Activated T-helper 2 cell treated with anti-CD3 and anti-CD28 coated beads, Interferon-gamma antibody, Interleukin-2, Interleukin-4, amounts not matched to agents 10 μg/mL and 5 μg/mL and 100 μg/mL, durations not matched to agents 14 hours and 24 hours and 36 hours (primary cell): ENCODE results near the gene COL13A1. TPM values are rescaled to one million over a fixed set of nuclear protein-coding genes. Genes with fewer than 3 reads are reported as not detected.
A peak's percentile ranks its signal among the peaks of the same experiment; 100 is the strongest.

Experiments used
- DNase-seq: peaks from one replicate; pipeline ENCODE4 v3.0.0; 2021; ENCODE audit warnings: low spot score
- H3K27ac Mint-ChIP-seq: one replicate; pipeline ENCODE4 v1.8.0; 2021; ENCODE audit warnings: mixed read lengths
- H3K27me3 Mint-ChIP-seq: one replicate; pipeline ENCODE4 v1.8.0; 2021; ENCODE audit warnings: low read depth, mixed read lengths
- H3K36me3 Mint-ChIP-seq: one replicate; pipeline ENCODE4 v1.8.0; 2021; ENCODE audit warnings: low read depth, mixed read lengths
- H3K4me1 Mint-ChIP-seq: one replicate; pipeline ENCODE4 v1.8.0; 2021; ENCODE audit warnings: low read depth, mixed read lengths
- H3K4me3 Mint-ChIP-seq: one replicate; pipeline ENCODE4 v1.8.0; 2021; ENCODE audit warnings: low read depth, mild to moderate bottlenecking, moderate library complexity, mixed read lengths
- H3K9me3 Mint-ChIP-seq: one replicate; pipeline ENCODE4 v1.8.0; 2021; ENCODE audit warnings: mixed read lengths
- intact Hi-C: fragments of 100-400 bp; cut with micrococcal nuclease; formaldehyde crosslinking; loops from one replicate; pipeline ENCODE4 v1.15.1; 2023
- total RNA-seq: library from RNA; stranded (reverse); gene quantifications from 2 replicates; pipeline ENCODE4 v1.2.3, GENCODE V29; 2022

The COL13A1 gene
- total RNA-seq, 1 donor from 2014 or later: not detected

DNA sequence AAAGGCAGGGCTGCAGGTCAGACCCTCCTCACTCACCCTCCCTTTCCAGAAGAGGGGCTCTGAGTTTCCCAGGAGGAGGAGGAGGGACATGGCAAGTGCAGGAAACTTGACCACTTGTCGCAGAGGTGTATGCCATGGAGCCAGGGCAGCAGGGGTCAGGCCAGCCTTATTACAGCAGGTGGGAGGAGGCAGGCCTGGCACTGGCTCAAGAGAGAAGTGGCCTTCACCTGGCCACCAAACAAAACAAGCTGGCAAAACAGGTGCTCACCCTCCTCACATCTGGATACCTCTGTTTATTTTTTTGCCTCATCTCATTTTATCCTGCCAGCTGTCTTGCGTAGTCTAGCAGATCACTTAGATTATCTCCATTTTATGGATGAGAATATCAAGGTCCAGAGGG lies 12.5 kb downstream of the COL13A1 start:
- Mint-ChIP-seq H3K4me1 (peaks cover 22% of the 10 kb centered on the region), H3K36me3 (no peaks in the 10 kb centered on the region), H3K27ac (no peak overlapping the region), H3K27me3 (no peaks in the 10 kb centered on the region), H3K9me3 (peaks cover 10% of the 10 kb centered on the region), H3K4me3 (no peak overlapping the region)
- DNase-seq: no peak
- intact Hi-C loops: no loop called here

DNA sequence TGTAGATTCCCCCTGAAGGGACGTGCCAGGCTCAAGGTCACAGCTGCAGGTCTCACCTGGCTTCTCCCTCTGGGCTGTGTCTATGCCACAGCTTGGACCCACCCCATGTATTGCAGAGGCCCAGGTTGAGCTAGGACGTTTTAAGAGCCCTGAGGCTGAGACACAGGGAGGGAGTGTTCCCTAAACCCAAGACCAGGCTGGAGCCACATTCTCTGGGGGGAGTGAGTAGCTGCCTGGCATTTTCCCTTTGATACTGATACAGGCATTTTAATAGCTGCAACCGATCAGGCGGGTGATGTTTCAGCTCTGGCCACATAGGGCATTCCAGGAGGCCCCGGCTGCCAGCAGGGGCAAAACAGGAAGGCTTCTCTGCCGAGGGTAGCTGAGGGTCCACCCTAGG lies 13.4 kb downstream of the COL13A1 start:
- DNase-seq: no peak
- H3K9me3 Mint-ChIP-seq: peaks cover 15% of the 10 kb centered on the region
- intact Hi-C loops: no loop called here
- H3K4me1 Mint-ChIP-seq: peaks cover 27% of the 10 kb centered on the region
- H3K27me3 Mint-ChIP-seq: peaks cover 4% of the 10 kb centered on the region
- H3K27ac Mint-ChIP-seq: no peak overlapping the region
- no peaks in the 10 kb centered on the region for H3K36me3 Mint-ChIP-seq
- no peak overlapping the region for H3K4me3 Mint-ChIP-seq

GRCh38 chr10:69816521-69816920 lies 14.8 kb downstream of the COL13A1 start:
- DNase-seq: no peak

GRCh38 chr10:69817078-69817581 lies 15.4 kb downstream of the COL13A1 start:
- Mint-ChIP-seq H3K27ac (no peak overlapping the region), H3K36me3 (no peaks in the 10 kb centered on the region), H3K9me3 (peaks cover 16% of the 10 kb centered on the region), H3K4me1 (peaks cover 29% of the 10 kb centered on the region), H3K27me3 (peaks cover 4% of the 10 kb centered on the region), H3K4me3 (peak overlapping the region; percentile 4)
- no peak for DNase-seq
- intact Hi-C loops: no loop called here

More at GRCh38 chr10:69816521-69816920, 14.8 kb downstream of the COL13A1 start:
- Mint-ChIP-seq H3K27me3 (peaks cover 4% of the 10 kb centered on the region), H3K36me3 (no peaks in the 10 kb centered on the region), H3K27ac (no peak overlapping the region), H3K9me3 (peaks cover 16% of the 10 kb centered on the region), H3K4me3 (no peak overlapping the region), H3K4me1 (peaks cover 29% of the 10 kb centered on the region)
- intact Hi-C loops: no loop called here

DNA sequence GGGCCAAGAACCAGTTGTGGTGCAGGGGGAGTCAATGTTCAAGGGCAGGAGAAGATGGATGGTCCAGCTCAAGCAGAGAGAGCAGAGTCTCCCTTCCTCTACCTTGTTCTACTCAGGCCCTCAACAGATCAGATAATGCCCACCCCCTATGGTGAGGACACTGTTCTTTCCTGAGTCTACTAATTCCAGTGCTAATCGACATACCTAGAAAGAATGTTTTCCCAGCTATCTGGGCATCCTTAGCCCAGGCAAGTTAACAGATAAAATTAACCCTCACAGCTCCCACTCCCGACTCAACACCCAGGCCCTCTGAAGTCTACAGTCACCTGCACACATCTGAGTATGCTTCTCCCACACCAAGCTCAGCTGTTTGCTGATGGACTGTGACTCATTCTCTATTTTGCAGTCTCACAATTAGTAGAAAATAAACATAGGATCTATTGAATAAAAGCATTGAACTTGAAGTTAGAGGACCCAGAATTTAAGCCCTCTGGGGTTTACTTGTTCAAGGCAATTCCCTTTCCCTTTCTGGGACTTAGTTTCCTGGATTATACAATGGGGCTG lies 17.1 kb downstream of the COL13A1 start:
- no peak overlapping the region for H3K4me3 Mint-ChIP-seq
- H3K36me3 Mint-ChIP-seq: no peaks in the 10 kb centered on the region
- intact Hi-C loops: no loop called here
- no peak for DNase-seq
- peaks cover 4% of the 10 kb centered on the region for H3K27me3 Mint-ChIP-seq
- peaks cover 29% of the 10 kb centered on the region for H3K4me1 Mint-ChIP-seq
- H3K9me3 Mint-ChIP-seq: peaks cover 16% of the 10 kb centered on the region
- H3K27ac Mint-ChIP-seq: no peak overlapping the region

DNA sequence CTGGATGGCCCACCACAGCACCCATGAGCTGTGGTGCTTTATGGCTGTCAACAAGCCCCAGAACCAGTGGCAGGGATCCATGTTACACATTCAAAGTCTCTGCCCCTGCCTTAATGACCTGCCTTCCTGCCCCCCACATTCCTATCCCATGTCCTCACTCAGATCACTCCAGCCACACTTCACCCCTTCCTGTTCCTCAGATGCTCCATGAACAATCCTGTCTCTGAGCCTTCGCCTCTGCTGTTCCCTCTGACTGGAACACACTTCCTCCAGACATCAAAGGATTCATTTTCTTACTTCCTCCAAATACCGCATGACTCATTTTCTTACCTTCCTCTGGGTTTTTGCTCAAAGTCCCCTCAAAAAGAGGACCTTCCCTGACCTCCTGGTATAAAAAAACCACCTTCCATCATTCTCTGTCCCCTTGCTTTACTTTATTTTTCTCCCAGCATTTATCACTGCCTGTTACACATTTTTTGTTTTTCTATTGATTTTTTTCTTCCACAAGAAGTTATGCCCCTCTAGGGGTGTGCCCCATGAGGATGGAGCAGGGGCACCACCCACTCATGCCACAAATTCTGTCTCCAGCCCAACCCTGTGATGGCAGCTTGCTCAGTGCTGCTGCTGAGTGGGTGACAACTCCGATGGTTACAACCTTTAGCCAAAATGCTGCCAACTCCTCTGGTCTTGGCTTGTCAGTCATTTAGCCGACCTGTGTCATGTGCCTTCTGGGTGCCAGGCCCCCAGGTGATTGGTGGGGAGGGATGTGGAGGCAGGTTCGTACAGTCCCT lies 18.2 kb downstream of the COL13A1 start:
- peaks cover 16% of the 10 kb centered on the region for H3K9me3 Mint-ChIP-seq
- intact Hi-C loops: no loop called here
- peaks cover 29% of the 10 kb centered on the region for H3K4me1 Mint-ChIP-seq
- H3K27me3 Mint-ChIP-seq: peaks cover 6% of the 10 kb centered on the region
- no peak overlapping the region for H3K27ac Mint-ChIP-seq
- H3K36me3 Mint-ChIP-seq: no peaks in the 10 kb centered on the region
- H3K4me3 Mint-ChIP-seq: no peak overlapping the region
- no peak for DNase-seq

GRCh38 chr10:69820817-69821216 lies 19.1 kb downstream of the COL13A1 start:
- Mint-ChIP-seq H3K9me3 (peaks cover 16% of the 10 kb centered on the region), H3K36me3 (no peaks in the 10 kb centered on the region)
- intact Hi-C loops: no loop called here

DNA sequence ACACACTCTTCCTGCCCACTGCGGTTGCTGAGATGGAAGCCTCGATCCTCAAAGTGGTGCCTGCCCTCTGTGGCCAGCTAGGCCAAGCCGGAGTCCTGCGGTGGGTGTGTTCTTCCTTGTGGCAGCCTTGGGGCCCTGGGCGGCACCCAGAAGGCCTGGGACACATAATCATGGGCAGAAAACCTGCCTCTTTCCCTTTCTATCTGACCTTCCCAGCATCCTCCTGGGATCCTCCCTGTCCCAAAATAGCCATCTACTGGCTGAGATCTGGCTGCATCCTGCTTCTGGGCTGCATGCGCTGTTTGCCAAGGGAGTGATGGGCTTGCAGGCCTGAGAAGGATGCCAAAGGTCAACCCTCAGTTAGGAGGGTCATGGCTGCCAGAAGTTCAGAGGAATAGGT lies 23.9 kb downstream of the COL13A1 start:
- intact Hi-C loops: no loop called here
- H3K4me3 Mint-ChIP-seq: no peak overlapping the region
- H3K27ac Mint-ChIP-seq: no peak overlapping the region

More at GRCh38 chr10:69820817-69821216, 19.1 kb downstream of the COL13A1 start:
- DNase-seq: no peak
- Mint-ChIP-seq H3K4me3 (no peak overlapping the region), H3K4me1 (peaks cover 29% of the 10 kb centered on the region), H3K27me3 (peaks cover 6% of the 10 kb centered on the region), H3K27ac (no peak overlapping the region)

GRCh38 chr10:69826094-69826493 lies 24.4 kb downstream of the COL13A1 start:
- intact Hi-C loops: no loop called here
- Mint-ChIP-seq H3K4me1 (no peaks in the 10 kb centered on the region), H3K4me3 (no peak overlapping the region), H3K36me3 (no peaks in the 10 kb centered on the region), H3K27ac (no peak overlapping the region), H3K27me3 (peaks cover 25% of the 10 kb centered on the region), H3K9me3 (no peaks in the 10 kb centered on the region)
- DNase-seq: no peak

More for the DNA sequence above, 23.9 kb downstream of the COL13A1 start:
- H3K9me3 Mint-ChIP-seq: no peaks in the 10 kb centered on the region
- H3K4me1 Mint-ChIP-seq: no peaks in the 10 kb centered on the region
- H3K27me3 Mint-ChIP-seq: peaks cover 24% of the 10 kb centered on the region
- DNase-seq: no peak
- no peaks in the 10 kb centered on the region for H3K36me3 Mint-ChIP-seq

GRCh38 chr10:69826789-69827554 lies 25.3 kb downstream of the COL13A1 start:
- intact Hi-C loops: no loop called here
- Mint-ChIP-seq H3K27ac (no peak overlapping the region), H3K9me3 (no peaks in the 10 kb centered on the region), H3K36me3 (no peaks in the 10 kb centered on the region), H3K4me1 (no peaks in the 10 kb centered on the region), H3K4me3 (no peak overlapping the region), H3K27me3 (peaks cover 30% of the 10 kb centered on the region)
- no peak for DNase-seq

GRCh38 chr10:69828144-69828870 lies 26.6 kb downstream of the COL13A1 start:
- Mint-ChIP-seq H3K36me3 (no peaks in the 10 kb centered on the region), H3K9me3 (no peaks in the 10 kb centered on the region), H3K4me1 (no peaks in the 10 kb centered on the region), H3K27me3 (peaks cover 33% of the 10 kb centered on the region), H3K4me3 (no peak overlapping the region), H3K27ac (no peak overlapping the region)
- no peak for DNase-seq
- intact Hi-C loops: no loop called here

GRCh38 chr10:69829775-69830174 lies 28.1 kb downstream of the COL13A1 start:
- Mint-ChIP-seq H3K4me3 (no peak overlapping the region), H3K27me3 (peaks cover 43% of the 10 kb centered on the region), H3K9me3 (no peaks in the 10 kb centered on the region), H3K4me1 (no peaks in the 10 kb centered on the region), H3K36me3 (no peaks in the 10 kb centered on the region), H3K27ac (no peak overlapping the region)
- intact Hi-C loops: no loop called here
- no peak for DNase-seq
